Measurements from ENCODE around the gene ABCG4. TPM values are rescaled to one million over a fixed set of nuclear protein-coding genes. Genes with fewer than 3 reads are reported as not detected.

The ABCG4 gene
- total and polyA plus RNA-seq, 9 donors: 0.06 to 1.3 (median 0.32) TPM; not detected in 3

DNA sequence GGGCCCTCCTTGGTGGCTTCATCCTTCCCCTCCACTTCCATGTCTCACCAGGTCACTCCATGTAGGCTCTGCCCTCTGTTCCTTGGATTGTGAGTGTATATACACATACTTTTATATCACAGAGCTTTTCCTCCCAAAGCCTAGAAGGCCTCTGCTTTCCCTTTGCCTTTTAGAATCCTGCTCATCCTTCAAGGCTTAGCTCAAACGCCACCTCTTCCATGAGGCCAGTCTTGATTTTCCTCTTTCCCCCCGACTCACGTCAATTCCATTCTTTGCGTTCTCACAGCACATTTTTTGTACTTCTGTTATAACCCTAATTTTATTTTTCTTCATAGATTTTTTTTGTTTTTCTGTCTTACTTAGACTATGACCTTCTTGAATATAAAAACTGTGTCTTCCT, 3.8 kb downstream of the ABCG4 start:
- H3K27ac ChIP-seq: no peak overlapping the region
- TF ChIP-seq EP300 (IDR thresholded peaks at IDR 0.05) (no peak), POLR2A (IDR thresholded peaks at IDR 0.05) (no peak), CTCF (IDR thresholded peaks at IDR 0.05) (no peak)
- H3K4me1 ChIP-seq (ENCODE audit: insufficient read depth): peaks cover 6% of the 10 kb centered on the region
- H3K9me3 ChIP-seq: no peaks in the 10 kb centered on the region
- intact Hi-C loops (cut with DNase I): no loop called here
- 86 to 94% (median 90%) methylated on average over 4 of the region's 4 CpGs for WGBS, 3 donors
- H3K36me3 ChIP-seq: no peaks in the 10 kb centered on the region
- no peak for DNase-seq
- no peak overlapping the region for H3K4me3 ChIP-seq
- H3K27me3 ChIP-seq: no peaks in the 10 kb centered on the region

GRCh38 chr11:119153049-119153818, 4.4 kb downstream of the ABCG4 start:
- Histone ChIP-seq H3K27ac (no peak overlapping the region), H3K4me1 (ENCODE audit: insufficient read depth) (peaks cover 6% of the 10 kb centered on the region), H3K9me3 (no peaks in the 10 kb centered on the region), H3K4me3 (no peak overlapping the region), H3K27me3 (no peaks in the 10 kb centered on the region), H3K36me3 (no peaks in the 10 kb centered on the region)
- intact Hi-C loops (cut with DNase I): no loop called here
- DNase-seq: no peak
- 83 to 88% (median 84%) methylated on average over 9 of the region's 9 CpGs for WGBS, 3 donors
- TF ChIP-seq EP300 (IDR thresholded peaks at IDR 0.05): no peak

- 88 to 89% (median 88%) methylated on average over 6 of the region's 6 CpGs for WGBS, 3 donors
- peaks cover 3% of the 10 kb centered on the region for H3K4me1 ChIP-seq (ENCODE audit: insufficient read depth)
- H3K27ac ChIP-seq: no peak overlapping the region
- no peak for DNase-seq
- H3K27me3 ChIP-seq: no peaks in the 10 kb centered on the region
- intact Hi-C loops (cut with DNase I): no loop called here
- TF ChIP-seq CTCF (IDR thresholded peaks at IDR 0.05): no peak
- TF ChIP-seq POLR2A (IDR thresholded peaks at IDR 0.05): no peak
- TF ChIP-seq EP300 (IDR thresholded peaks at IDR 0.05): no peak
- no peaks in the 10 kb centered on the region for H3K9me3 ChIP-seq
- no peak overlapping the region for H3K4me3 ChIP-seq
- no peaks in the 10 kb centered on the region for H3K36me3 ChIP-seq
These were observed 5.3 kb downstream of the ABCG4 start for GRCh38 chr11:119154178-119154577.

DNA sequence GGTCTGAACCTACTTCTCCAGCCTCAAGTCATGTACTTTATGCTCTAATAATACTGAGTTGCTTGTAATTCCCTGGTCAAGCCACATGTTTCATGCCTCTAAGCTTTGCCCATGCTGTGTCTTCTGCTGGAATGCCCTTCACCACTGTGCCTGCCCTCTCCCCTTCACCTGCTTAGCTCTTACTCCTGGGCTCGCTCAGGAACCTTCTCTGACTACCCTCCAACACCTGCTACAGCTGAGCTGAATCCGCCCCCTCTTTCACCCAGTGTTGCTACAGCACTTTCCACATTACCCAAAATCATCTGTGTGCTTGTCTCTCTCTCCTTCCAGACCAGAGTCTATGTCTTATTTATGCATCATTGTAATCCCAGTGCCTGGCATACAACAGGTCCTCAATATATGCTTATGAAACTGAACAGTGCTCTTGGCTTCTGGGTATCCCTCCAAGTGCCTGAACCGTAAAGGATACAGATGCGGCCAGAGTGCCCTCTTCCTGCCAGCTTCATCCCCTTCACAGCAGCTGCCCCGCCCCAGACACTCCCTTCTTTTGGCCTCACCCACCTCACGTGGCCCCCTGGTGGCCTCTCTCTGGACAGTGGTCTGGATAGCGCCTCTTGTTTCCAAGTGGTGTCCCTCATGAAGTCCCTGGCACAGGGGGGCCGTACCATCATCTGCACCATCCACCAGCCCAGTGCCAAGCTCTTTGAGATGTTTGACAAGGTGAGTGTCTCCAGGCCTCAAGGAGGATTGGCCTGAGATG, 7.1 kb downstream of the ABCG4 start:
- Histone ChIP-seq H3K4me3 (no peak overlapping the region), H3K4me1 (ENCODE audit: insufficient read depth) (no peaks in the 10 kb centered on the region), H3K27ac (no peak overlapping the region), H3K9me3 (no peaks in the 10 kb centered on the region), H3K36me3 (no peaks in the 10 kb centered on the region), H3K27me3 (no peaks in the 10 kb centered on the region)
- DNase-seq: no peak
- intact Hi-C loops (cut with DNase I): no loop called here
- no peak for TF ChIP-seq POLR2A (IDR thresholded peaks at IDR 0.05)
- TF ChIP-seq EP300 (IDR thresholded peaks at IDR 0.05): no peak
- TF ChIP-seq CTCF (IDR thresholded peaks at IDR 0.05): no peak
- 56 to 62% (median 60%) methylated on average over 8 of the region's 8 CpGs for WGBS, 3 donors

- Histone ChIP-seq H3K4me1 (ENCODE audit: insufficient read depth) (no peaks in the 10 kb centered on the region), H3K4me3 (no peak overlapping the region), H3K27me3 (no peaks in the 10 kb centered on the region), H3K9me3 (no peaks in the 10 kb centered on the region), H3K27ac (no peak overlapping the region), H3K36me3 (no peaks in the 10 kb centered on the region)
- no peak for TF ChIP-seq POLR2A (IDR thresholded peaks at IDR 0.05)
- no peak for TF ChIP-seq EP300 (IDR thresholded peaks at IDR 0.05)
- no peak for TF ChIP-seq CTCF (IDR thresholded peaks at IDR 0.05)
- WGBS, 3 donors: 85 to 90% (median 88%) methylated on average over 10 of the region's 10 CpGs
- no peak for DNase-seq
- intact Hi-C loops (cut with DNase I): no loop called here
These were observed 7.6 kb downstream of the ABCG4 start for GRCh38 chr11:119156496-119156895.
